Fibroblast of lung (primary cell): ENCODE results near the gene MEFV.
"Not testable (repeated sequence)": the region's sequence is repeated elsewhere in the genome, so short reads cannot be mapped to it uniquely, and the experiment has no call there.

Source experiments
- CTCF ChIP-seq, 2 donors: IDR thresholded peaks in 1 of 2; conservative IDR thresholded peaks in 1 of 2; 1 replicate in 1 of 2; 2 replicates in 1 of 2; pipeline ENCODE4 v1.5.1; 2011 to 2012; ENCODE audit warnings: low read length in 2 of 2, control low read depth in 1 of 2, inconsistent platforms in 1 of 2, low read depth in 1 of 2, mild to moderate bottlenecking in 1 of 2
- EZH2 ChIP-seq: IDR thresholded peaks from 2 replicates; pipeline ENCODE4 v1.5.1; 2012; ENCODE audit warnings: low read length, control low read depth, mild to moderate bottlenecking; ENCODE audit errors: missing control alignments

GRCh38 chr16:3205939-3206338 lies 50.5 kb downstream of the MEFV start:
- TF ChIP-seq CTCF (conservative IDR thresholded peaks at IDR 0.05 in 1 of 2, IDR thresholded peaks at IDR 0.05 in 1 of 2; ENCODE audit: low read depth in 1 of 2, low read length in 2 of 2); EZH2: not testable (repeated sequence)
